Hepatic stellate cell (primary cell): ENCODE data around the gene ARHGAP26.

Source experiments
- DNase-seq: peaks from one replicate; pipeline ENCODE4 v3.0.0; 2011; ENCODE audit warnings: low spot score

The ARHGAP26 gene

GRCh38 chr5:142783601-142784341 lies 13.6 kb downstream of the ARHGAP26 start:
- peak; percentile 9 for DNase-seq

- DNase-seq = no peak
These were observed 14.3 kb downstream of the ARHGAP26 start for GRCh38 chr5:142784401-142784955.

DNA sequence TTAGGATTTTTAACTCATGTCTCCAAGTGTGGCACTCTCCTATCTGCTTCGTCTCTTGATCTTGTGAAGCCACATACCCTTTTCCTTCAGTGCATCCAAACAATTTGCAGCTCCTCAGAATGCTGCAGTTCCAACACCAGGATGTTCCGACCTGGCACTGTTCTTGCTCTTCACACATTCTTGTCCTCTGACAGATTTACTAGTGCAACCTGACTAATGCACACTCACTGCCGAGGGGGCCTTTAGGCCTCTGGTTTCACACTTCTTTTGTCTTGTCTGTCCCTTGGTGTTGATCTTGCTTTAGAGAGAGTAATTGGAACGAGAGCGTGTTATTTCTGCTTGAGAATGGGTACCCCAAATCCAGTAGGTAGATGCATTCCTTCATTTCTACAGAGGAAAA lies 15.0 kb downstream of the ARHGAP26 start:
- no peak for DNase-seq

DNA sequence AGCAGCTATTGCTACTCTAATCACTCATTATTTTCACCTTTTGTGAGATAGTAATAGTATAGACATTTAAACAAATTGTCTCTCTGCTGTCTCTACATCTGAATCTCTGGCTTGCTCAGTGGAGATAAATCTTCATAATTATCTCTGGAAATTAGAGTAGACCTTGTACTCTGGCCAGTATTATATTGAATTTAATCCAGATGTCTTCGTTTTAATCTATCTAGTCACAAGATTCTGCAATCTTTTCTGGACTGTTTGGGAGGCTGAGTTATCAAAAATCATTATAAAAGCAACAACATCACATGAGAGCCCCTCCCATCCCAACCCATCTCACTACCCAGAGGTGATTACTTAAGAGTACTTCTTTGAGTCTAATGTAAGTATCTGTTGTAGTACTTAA lies 19.0 kb downstream of the ARHGAP26 start:
- DNase-seq = no peak

DNA sequence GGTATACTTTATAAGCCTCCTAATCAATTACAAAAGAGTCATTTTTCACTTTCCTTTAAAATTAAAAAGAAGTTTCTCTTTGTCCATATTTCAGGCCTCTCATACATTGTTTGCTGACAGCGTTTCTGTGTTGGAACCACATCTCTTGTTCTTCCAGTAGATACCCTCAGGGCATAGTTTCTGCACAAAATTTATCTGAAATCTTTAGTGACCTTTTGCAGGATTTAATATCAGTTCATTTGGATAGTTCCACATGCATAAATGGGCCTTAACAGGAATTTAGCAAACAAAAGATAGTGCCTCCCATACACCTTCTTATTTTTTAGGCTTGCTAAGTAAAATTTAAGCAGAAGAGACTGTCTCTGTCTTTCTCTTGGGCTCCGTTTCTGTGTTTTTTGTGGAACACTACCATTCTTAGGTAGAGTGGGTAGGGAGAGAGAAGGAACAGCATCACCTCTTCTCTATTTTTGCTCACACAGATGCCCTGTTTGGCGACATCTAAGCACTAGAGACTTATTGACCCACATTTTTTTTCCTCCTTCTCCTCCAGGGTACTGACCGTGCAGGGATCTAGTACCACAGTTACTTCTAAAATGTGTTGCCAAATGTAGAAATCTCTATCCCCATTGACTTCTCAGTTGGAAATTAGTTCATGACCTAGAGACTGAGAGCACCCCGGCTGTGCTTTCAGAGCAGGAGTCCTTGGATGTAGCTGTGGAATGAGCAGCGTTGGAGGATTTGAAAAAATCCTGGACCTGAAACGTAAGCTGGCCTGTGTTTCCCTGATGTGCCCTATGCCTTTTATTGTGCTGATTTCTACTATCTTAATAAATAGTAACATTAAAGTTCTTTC lies 22.1 kb downstream of the ARHGAP26 start:
- DNase-seq = no peak

GRCh38 chr5:142792865-142793232 lies 22.7 kb downstream of the ARHGAP26 start:
- DNase-seq = no peak

GRCh38 chr5:142794537-142794936 lies 24.4 kb downstream of the ARHGAP26 start:
- DNase-seq = no peak

GRCh38 chr5:142795251-142795650 lies 25.1 kb downstream of the ARHGAP26 start:
- no peak for DNase-seq

DNA sequence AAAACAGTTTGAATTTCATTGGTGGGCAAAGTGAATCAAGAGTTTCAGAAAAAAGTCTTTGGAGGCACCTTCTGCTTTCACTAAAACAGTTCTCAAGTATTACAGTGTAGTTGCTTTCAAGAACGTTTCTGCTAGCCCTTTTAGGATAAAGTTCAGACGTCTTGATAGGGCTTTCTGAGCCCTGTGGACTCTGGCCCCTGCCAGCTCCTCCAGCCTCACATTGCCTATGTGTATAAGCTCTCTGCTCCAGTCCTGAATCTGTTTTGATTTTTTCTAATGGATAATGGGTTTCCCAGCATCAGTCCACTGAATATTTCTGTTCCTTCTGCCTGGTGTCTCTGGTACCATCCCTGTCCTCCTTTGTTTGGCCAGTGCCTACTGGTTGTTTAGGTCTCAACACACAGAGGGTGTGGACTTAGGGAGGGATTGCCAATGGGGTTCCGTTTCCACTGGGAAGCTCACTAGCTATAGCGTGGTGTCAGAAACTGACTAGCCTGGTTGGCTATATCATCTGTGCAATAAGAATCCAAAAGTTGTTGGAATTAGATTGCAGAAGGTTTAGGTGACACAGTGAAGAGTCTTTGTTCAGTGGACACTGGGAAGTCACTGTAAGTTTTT lies 26.4 kb downstream of the ARHGAP26 start:
- DNase-seq = no peak

DNA sequence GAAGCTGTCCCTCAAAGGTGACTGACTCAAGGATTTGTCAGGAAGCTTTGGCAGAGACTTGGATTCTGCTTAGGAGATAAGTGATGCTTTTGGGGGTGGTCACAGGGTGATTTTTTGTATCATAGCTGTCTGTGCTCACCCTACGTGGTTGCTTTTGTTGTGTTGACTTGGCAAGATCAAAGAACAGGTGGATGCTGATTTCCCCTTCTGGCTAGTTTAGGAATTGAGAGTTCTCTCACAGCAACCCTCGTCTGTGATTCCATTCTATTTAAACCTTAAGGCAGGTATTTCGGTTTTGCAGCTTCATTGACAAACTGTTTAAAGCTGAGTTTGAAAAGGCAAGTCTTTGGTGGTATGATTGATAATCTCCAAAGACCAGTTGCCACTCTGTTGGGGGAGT lies 27.2 kb downstream of the ARHGAP26 start:
- no peak for DNase-seq

DNA sequence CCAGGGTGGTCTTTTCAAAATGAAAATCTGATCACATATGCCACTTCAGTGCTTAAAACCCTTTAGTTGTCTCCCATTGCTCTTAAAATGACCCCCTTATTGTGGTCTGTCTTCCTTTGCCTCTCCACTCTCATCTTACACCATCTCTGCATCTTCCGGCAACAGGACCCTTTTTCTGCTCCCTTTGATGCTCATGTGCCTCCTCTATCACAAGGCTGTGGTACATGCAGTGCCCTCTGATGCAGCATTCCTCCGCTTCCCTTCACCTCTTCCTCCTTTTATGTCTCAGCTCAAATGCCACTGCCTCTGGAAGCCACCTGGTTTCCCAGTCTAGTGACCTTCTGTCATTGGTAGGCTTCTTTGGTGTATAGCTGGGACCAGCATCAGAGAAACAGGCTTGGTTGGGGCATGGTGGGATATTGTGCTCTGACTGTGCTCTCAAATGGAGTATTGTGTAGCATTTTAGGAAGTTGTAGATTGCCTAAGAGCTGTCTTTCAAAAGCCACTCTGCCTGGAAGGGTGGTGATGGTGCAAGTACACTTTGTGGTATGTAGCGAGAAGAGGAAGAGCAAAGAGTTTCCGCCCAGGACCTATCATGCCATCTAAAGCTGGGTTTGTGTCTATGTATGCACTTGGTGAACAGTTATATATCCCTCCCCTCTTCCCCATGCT lies 28.1 kb downstream of the ARHGAP26 start:
- DNase-seq = no peak

GRCh38 chr5:142800776-142801494 lies 30.8 kb downstream of the ARHGAP26 start:
- DNase-seq = no peak

DNA sequence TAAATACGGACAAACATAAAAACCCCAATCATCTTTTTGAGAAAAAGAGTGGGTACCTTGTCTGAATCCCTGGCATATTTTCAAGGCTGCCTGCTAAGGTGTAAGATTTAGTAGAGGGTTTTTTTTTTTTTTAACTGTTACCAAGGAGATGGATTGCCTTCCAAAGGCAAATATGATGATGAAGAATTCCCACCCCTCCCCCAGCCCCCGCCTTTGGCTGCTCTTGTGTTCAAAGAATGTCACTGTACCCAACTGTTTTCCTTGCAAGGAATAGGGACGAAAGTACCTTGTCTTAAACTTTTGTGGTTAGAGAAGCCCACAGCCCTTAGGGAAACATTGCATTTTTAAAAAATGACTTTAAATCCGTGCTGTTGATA lies 31.3 kb downstream of the ARHGAP26 start:
- DNase-seq = no peak

DNA sequence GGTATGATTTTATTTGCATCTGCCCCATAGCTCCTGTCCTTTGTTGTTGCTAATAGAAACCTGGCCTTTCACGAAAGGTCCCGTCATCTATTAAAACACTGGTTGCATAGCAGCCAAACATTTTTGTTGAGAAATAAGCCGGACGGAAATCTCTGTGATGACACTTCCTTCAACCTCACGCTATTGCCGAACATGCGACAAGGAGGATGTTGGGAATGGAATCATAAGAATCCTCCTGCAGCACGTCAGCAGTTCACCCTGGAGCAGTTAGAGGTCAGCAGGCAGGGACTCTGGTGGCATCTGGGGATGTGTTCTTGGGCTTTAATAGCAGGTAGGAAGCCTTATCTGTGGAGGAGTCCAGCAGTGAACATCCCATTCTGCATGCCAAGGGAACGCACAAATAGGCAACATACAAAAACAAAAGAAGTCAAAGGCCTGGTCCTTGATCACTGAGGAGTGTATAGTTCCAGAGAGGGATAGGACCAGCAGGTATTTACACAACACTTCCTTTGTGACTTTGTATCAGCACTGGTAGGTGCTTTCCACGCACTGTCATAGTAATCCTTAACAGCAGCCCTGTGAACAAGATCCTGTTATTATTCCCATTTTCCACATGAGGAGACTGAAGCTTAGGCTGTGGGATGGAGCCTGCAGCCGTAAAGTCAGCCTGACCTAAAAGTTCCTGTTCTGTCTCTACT lies 33.4 kb downstream of the ARHGAP26 start:
- no peak for DNase-seq

DNA sequence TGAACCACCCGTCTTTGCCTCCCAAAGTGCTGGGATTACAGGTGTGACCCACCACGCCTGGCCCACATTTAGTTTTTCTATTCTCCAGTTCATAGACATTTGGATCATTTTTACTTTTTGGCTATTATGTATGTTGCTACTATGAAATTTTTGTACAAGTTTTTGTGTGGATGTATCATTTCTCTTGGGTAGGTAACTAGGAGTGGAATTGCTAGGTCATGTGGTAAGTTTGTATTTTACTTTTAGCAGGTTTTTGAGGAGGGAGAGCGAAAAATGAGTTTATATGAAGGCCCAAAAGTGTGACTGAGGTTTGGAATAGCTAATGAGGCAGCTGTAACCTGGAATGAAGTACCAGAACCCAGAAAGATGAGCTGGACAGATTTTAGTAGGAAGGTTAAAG lies 35.2 kb downstream of the ARHGAP26 start:
- DNase-seq = no peak

DNA sequence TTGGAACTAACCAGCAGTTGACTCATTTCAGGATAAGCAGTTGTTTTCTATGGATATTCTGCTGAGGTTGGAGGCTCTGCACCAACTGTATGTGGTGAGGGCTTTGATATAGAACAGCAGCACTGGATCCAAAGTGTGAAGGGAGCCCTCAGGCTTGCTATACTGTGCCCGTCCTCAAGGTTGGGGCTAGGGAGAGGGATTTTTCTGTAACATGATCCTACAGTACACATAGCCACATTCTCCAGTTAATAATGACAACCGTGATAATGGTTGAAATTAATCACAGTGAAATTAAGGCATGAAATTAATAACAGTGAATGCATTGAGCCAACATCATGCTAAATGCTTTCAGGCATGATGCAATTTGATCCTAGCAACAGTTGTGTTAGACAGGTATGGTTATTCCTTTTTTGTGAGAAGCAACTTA lies 36.7 kb downstream of the ARHGAP26 start:
- DNase-seq = no peak

- DNase-seq = no peak
These were observed 37.3 kb downstream of the ARHGAP26 start for GRCh38 chr5:142807372-142807911.

DNA sequence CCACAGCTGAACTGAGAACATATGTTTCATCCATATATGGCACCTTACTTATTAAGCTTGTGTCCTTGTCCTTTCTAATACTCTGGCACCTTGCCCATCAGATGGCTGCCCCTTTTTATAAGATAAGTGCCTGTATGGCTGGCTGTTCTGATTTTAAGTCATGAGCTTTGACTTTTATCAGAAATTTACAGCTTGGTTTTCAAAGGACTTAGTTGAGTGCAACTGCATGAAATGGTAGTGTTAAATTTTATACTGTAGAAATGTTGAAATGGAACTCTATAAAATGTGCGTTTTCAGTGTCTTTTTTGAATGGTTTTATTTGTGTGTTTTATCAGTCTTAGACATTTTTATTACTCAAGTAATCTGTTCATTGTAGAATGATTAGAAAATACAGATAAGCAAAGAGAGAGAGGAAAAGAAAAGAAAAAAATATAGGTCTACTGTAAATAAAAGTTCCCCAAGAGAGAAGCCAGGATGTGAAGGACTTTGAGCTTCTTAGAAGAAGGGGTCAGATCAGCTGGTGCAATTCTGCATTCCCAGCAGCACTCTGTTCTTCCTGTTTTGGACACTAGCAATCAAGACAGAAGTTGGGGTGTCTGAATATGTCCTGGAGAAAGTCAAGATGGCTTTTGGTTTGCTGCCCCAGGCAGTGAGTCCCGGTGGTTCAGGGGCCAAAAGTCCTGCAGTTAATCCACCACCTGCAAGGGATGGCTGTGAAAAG lies 38.9 kb downstream of the ARHGAP26 start:
- no peak for DNase-seq

DNA sequence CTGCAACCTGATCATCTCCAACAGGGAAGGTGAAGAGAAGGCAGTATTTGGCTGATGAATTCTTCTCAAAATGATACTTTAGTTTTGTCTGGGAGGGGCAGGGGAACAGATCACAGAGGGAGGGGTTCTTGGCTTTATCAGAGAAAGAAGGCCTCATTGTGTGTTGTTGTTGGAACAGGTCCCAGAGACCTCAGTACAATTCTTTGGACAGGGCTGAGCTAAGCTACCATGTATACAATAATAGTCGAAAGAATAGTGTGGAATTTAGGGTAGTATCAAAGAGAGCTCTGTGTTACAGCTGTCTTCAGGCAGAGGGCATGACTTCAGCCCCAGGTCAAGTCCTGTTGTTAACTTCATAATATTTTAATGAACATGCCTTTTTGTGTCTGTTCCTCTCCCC lies 39.9 kb downstream of the ARHGAP26 start:
- DNase-seq = no peak

DNA sequence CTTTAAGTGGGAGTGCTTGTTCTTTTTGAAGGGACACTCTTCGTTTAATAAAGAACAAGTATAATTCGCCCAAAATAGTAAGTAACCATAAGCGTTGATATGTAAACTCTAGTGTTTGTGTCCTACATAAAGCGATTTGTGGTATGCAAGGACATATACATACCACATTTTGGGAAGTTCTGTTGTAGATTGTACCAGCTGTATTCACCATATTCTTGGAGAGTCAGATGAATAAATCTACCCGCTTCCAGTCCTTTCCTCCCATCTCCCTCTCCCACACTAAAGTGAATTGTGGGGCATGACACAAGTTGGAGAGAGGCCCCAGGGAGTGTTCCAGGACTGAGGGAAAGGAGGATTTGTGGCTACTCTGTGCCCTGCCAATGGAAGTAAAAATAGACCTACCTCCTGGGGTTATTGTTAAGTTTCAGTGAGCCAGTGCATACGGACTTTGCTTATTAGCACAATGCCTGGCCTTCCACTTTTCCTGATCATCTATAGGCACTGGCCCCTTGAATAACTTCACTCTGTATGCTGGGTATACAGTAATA lies 40.6 kb downstream of the ARHGAP26 start:
- no peak for DNase-seq
